ENCODE measurements around the gene ELF4. TPM values are rescaled to one million over a fixed set of nuclear protein-coding genes. Genes with fewer than 3 reads are reported as not detected.

Gene ELF4
- total RNA-seq, 3 donors from 2014 or later (not counting 1 experiment from before 2014, with no cell fraction given): 83.3 to 105 (median 98.7) TPM

- Mint-ChIP-seq H3K9me3 (no peaks in the 10 kb centered on the region), H3K36me3 (no peaks in the 10 kb centered on the region), H3K4me3 (peak overlapping the region; percentile 77), H3K27me3 (ENCODE audit: low read depth in 2 of 2) (no peaks in the 10 kb centered on the region), H3K27ac (peak overlapping the region; percentile 25 to 91), H3K4me1 (peaks cover 23 to 32% of the 10 kb centered on the region in 2 donors)
- Histone ChIP-seq H3K27ac (ENCODE audit: low read length) (no peak overlapping the region), H3K4me3 (ENCODE audit: low read length) (peak overlapping the region; percentile 16), H3K36me3 (ENCODE audit: control insufficient read depth, insufficient read depth, low read length) (no peaks in the 10 kb centered on the region), H3K4me1 (ENCODE audit: control insufficient read depth, insufficient read depth, low read length) (peaks cover 30% of the 10 kb centered on the region), H3K27me3 (ENCODE audit: control insufficient read depth, insufficient read depth, low read length) (no peaks in the 10 kb centered on the region), H3K9me3 (ENCODE audit: control insufficient read depth, insufficient read depth, low read length) (no peaks in the 10 kb centered on the region)
- DNase-seq (no peak), ATAC-seq (no peak)
- intact Hi-C loops (cut with micrococcal nuclease): no loop called here
- no peak for TF ChIP-seq CTCF (IDR thresholded peaks at IDR 0.05)
- 57% methylated on average over 43 of the region's 43 CpGs for WGBS (ENCODE audit: insufficient coverage)
These were observed 1.2 kb upstream of the ELF4 start for GRCh38 chrX:130111220-130112154.

- peaks cover 48% of the 10 kb centered on the region for H3K4me1 ChIP-seq (ENCODE audit: control insufficient read depth, insufficient read depth, low read length)
These were observed 593 bp downstream of the ELF4 start for GRCh38 chrX:130109429-130110378.

More at GRCh38 chrX:130109429-130110378, 593 bp downstream of the ELF4 start:
- Mint-ChIP-seq H3K4me3 (peak overlapping the region; percentile 91), H3K9me3 (no peaks in the 10 kb centered on the region), H3K27ac (peak overlapping the region; percentile 83 to 91), H3K36me3 (no peaks in the 10 kb centered on the region), H3K4me1 (peaks cover 30 to 49% of the 10 kb centered on the region in 2 donors), H3K27me3 (ENCODE audit: low read depth in 2 of 2) (no peaks in the 10 kb centered on the region)
- Histone ChIP-seq H3K27me3 (ENCODE audit: control insufficient read depth, insufficient read depth, low read length) (no peaks in the 10 kb centered on the region), H3K36me3 (ENCODE audit: control insufficient read depth, insufficient read depth, low read length) (no peaks in the 10 kb centered on the region), H3K9me3 (ENCODE audit: control insufficient read depth, insufficient read depth, low read length) (no peaks in the 10 kb centered on the region), H3K4me3 (ENCODE audit: low read length) (peak overlapping the region; percentile 48), H3K27ac (ENCODE audit: low read length) (peak overlapping the region; percentile 79)
- intact Hi-C loops (cut with micrococcal nuclease): no loop called here
- ATAC-seq (peak in 1 of 3 donors; percentile 15), DNase-seq (peak in 1 of 2 donors; percentile 30)
- under 1% methylated on average over 81 of the region's 81 CpGs for WGBS (ENCODE audit: insufficient coverage)
- TF ChIP-seq CTCF (IDR thresholded peaks at IDR 0.05): no peak

Data from natural killer cell (primary cell).